ENCODE results near the gene AHNAK.

AHNAK gene

GRCh38 chr11:62406034-62406433 is 140.6 kb downstream of the AHNAK start:
- TF ChIP-seq CTCF (IDR thresholded peaks at IDR 0.05; ENCODE audit: borderline replicate concordance, control extremely low read depth, extremely low read depth, insufficient read depth, missing control alignments): no peak
- DNase-seq (ENCODE audit: low spot score): no peak
- in situ Hi-C loops (cut with MboI; ENCODE audit: low sequenced_read_pairs, unreplicated experiment): loop anchor here (10.0 kb wide), 1 partner anchor 289 kb away; no protein-coding TSS in a partner anchor

- no peak for DNase-seq (ENCODE audit: low spot score)
- TF ChIP-seq CTCF (IDR thresholded peaks at IDR 0.05; ENCODE audit: borderline replicate concordance, control extremely low read depth, extremely low read depth, insufficient read depth, missing control alignments): no peak
- in situ Hi-C loops (cut with MboI; ENCODE audit: low sequenced_read_pairs, unreplicated experiment): loop anchor here (10.0 kb wide), 1 partner anchor 290 kb away; no protein-coding TSS in a partner anchor
Observed at GRCh38 chr11:62404901-62405300, 141.7 kb downstream of the AHNAK start.

- in situ Hi-C loops (cut with MboI; ENCODE audit: low sequenced_read_pairs, unreplicated experiment): loop anchor here (10.0 kb wide), 1 partner anchor 290 kb away; no protein-coding TSS in a partner anchor
- no peak for DNase-seq (ENCODE audit: low spot score)
- TF ChIP-seq CTCF (IDR thresholded peaks at IDR 0.05; ENCODE audit: borderline replicate concordance, control extremely low read depth, extremely low read depth, insufficient read depth, missing control alignments): no peak
Observed at GRCh38 chr11:62404435-62404834, 142.2 kb downstream of the AHNAK start.

- no peak for TF ChIP-seq CTCF (IDR thresholded peaks at IDR 0.05; ENCODE audit: borderline replicate concordance, control extremely low read depth, extremely low read depth, insufficient read depth, missing control alignments)
- in situ Hi-C loops (cut with MboI; ENCODE audit: low sequenced_read_pairs, unreplicated experiment): loop anchor here (10.0 kb wide), 1 partner anchor 292 kb away; no protein-coding TSS in a partner anchor
- no peak for DNase-seq (ENCODE audit: low spot score)
Observed at GRCh38 chr11:62402960-62403730, 143.5 kb downstream of the AHNAK start.

GRCh38 chr11:62402226-62402959 is 144.2 kb downstream of the AHNAK start:
- in situ Hi-C loops (cut with MboI; ENCODE audit: low sequenced_read_pairs, unreplicated experiment): loop anchor here (10.0 kb wide), 1 partner anchor 292 kb away; no protein-coding TSS in a partner anchor
- DNase-seq (ENCODE audit: low spot score): no peak
- TF ChIP-seq CTCF (IDR thresholded peaks at IDR 0.05; ENCODE audit: borderline replicate concordance, control extremely low read depth, extremely low read depth, insufficient read depth, missing control alignments): no peak

GRCh38 chr11:62401811-62402210 is 144.8 kb downstream of the AHNAK start:
- TF ChIP-seq CTCF (IDR thresholded peaks at IDR 0.05; ENCODE audit: borderline replicate concordance, control extremely low read depth, extremely low read depth, insufficient read depth, missing control alignments): no peak
- DNase-seq (ENCODE audit: low spot score): no peak
- in situ Hi-C loops (cut with MboI; ENCODE audit: low sequenced_read_pairs, unreplicated experiment): loop anchor here (10.0 kb wide), 1 partner anchor 293 kb away; no protein-coding TSS in a partner anchor
